ENCODE data around the gene C2orf72. TPM values are rescaled to one million over a fixed set of nuclear protein-coding genes. Genes with fewer than 3 reads are reported as not detected.

C2orf72 gene
- total and polyA plus RNA-seq, 3 donors from 2014 or later = 2.7 to 6.9 (median 5.3) TPM

- intact Hi-C loops (cut with DNase I; ENCODE audit: low total_unique reads) = no loop called here
- 88 to 99% methylated on average over 4 of the region's 4 CpGs for WGBS, 2 donors
- no peaks in the 10 kb centered on the region for H3K36me3 ChIP-seq (ENCODE audit: low read depth, missing control alignments)
Observed at GRCh38 chr2:231043796-231044195, 6.5 kb downstream of the C2orf72 start.

GRCh38 chr2:231046916-231047273 is 9.6 kb downstream of the C2orf72 start:
- intact Hi-C loops (cut with DNase I; ENCODE audit: low total_unique reads) = no loop called here
- Histone ChIP-seq H3K4me1 (peaks cover 45% of the 10 kb centered on the region), H3K36me3 (ENCODE audit: low read depth, missing control alignments) (no peaks in the 10 kb centered on the region), H3K9me3 (no peaks in the 10 kb centered on the region), H3K27ac (peak overlapping the region in 1 of 2 donors; percentile 63), H3K27me3 (no peaks in the 10 kb centered on the region), H3K4me3 (no peak overlapping the region)
- DNase-seq = no peak
- TF ChIP-seq CTCF (IDR thresholded peaks at IDR 0.05) (no peak), POLR2A (IDR thresholded peaks at IDR 0.05) (no peak)
- 68 to 86% methylated on average over 5 of the region's 5 CpGs for WGBS, 2 donors

More at GRCh38 chr2:231043796-231044195, 6.5 kb downstream of the C2orf72 start:
- no peak for DNase-seq
- no peak for TF ChIP-seq POLR2A (IDR thresholded peaks at IDR 0.05)
- TF ChIP-seq CTCF (IDR thresholded peaks at IDR 0.05) = no peak
- no peaks in the 10 kb centered on the region for H3K9me3 ChIP-seq
- peaks cover 21% of the 10 kb centered on the region for H3K4me1 ChIP-seq
- no peak overlapping the region for H3K4me3 ChIP-seq
- no peak overlapping the region for H3K27ac ChIP-seq
- H3K27me3 ChIP-seq = no peaks in the 10 kb centered on the region

- Histone ChIP-seq H3K36me3 (ENCODE audit: low read depth, missing control alignments) (no peaks in the 10 kb centered on the region), H3K9me3 (no peaks in the 10 kb centered on the region), H3K4me1 (peaks cover 45% of the 10 kb centered on the region), H3K27me3 (no peaks in the 10 kb centered on the region), H3K4me3 (no peak overlapping the region), H3K27ac (peak overlapping the region in 1 of 2 donors; percentile 63)
- TF ChIP-seq POLR2A (IDR thresholded peaks at IDR 0.05) = no peak
- no peak for TF ChIP-seq CTCF (IDR thresholded peaks at IDR 0.05)
- intact Hi-C loops (cut with DNase I; ENCODE audit: low total_unique reads) = no loop called here
- DNase-seq = peak; percentile 89
- WGBS, 2 donors = 49 to 57% methylated on average over 7 to 8 of the region's 8 CpGs
Observed at GRCh38 chr2:231047274-231047922, 10.1 kb downstream of the C2orf72 start.

- intact Hi-C loops (cut with DNase I; ENCODE audit: low total_unique reads) = no loop called here
- no peak overlapping the region for H3K4me3 ChIP-seq
- peaks cover 45% of the 10 kb centered on the region for H3K4me1 ChIP-seq
- H3K27ac ChIP-seq = peak overlapping the region in 1 of 2 donors; percentile 49
- H3K36me3 ChIP-seq (ENCODE audit: low read depth, missing control alignments) = no peaks in the 10 kb centered on the region
- H3K27me3 ChIP-seq = no peaks in the 10 kb centered on the region
- TF ChIP-seq POLR2A (IDR thresholded peaks at IDR 0.05) (no peak), CTCF (IDR thresholded peaks at IDR 0.05) (no peak)
- WGBS, 2 donors = 58 to 70% methylated on average over 10 of the region's 10 CpGs
- DNase-seq = no peak
- H3K9me3 ChIP-seq = no peaks in the 10 kb centered on the region
Observed at GRCh38 chr2:231047923-231048915, 10.9 kb downstream of the C2orf72 start.
